GM18505 (cell line): ENCODE measurements around the gene CPA2.
"Not testable (repeated sequence)": the region's sequence is repeated elsewhere in the genome, so short reads cannot be mapped to it uniquely, and the experiment has no call there.

Experiments
- ATAC-seq: cut with Tn5 transposase; IDR thresholded peaks from one replicate; pipeline ENCODE4 v1.9.1; 2021; ENCODE audit not compliant: unreplicated experiment
- POLR2A ChIP-seq: IDR thresholded peaks from 4 replicates; pipeline ENCODE4 v1.6.1; 2011; ENCODE audit warnings: borderline replicate concordance; ENCODE audit not compliant: insufficient read depth, insufficient read length; ENCODE audit errors: extremely low read depth

The CPA2 gene

DNA sequence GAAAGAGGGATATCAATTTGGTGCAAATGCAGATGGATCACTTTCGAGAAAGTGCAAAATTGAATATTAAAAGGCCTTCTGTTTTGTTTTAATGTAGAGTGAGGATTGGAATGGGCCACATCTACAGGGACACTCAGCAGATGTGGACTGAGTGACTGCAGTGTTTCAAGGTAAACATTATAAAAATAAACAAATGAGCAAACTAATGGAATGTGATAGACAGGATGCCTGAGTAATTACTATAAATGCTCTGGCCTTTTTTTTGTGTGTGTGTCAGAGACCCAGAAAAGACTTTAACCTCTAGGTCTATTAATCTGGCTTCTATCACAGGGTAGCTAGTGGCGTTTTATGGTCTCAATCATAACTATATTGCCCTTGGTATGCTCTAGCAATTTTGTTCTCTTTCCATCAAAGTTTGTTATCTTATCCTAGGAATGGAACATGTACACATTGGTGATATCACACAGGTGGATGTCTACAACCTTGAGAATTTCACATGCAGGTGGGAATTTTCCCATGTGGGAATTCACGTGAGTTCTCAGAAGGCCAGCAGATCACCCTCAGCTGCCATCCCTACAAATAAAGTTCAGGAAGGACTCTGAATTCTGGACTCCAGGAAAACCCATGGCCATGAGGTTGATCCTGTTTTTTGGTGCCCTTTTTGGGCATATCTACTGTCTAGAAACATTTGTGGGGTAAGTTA is at the start of gene CPA2:
CPA2 (plus strand) TSS at position 606 of the 703 bp plus-strand sequence; CDS start at position 625, 19 bp downstream.
- ATAC-seq: no peak
- no peak for TF ChIP-seq POLR2A

DNA sequence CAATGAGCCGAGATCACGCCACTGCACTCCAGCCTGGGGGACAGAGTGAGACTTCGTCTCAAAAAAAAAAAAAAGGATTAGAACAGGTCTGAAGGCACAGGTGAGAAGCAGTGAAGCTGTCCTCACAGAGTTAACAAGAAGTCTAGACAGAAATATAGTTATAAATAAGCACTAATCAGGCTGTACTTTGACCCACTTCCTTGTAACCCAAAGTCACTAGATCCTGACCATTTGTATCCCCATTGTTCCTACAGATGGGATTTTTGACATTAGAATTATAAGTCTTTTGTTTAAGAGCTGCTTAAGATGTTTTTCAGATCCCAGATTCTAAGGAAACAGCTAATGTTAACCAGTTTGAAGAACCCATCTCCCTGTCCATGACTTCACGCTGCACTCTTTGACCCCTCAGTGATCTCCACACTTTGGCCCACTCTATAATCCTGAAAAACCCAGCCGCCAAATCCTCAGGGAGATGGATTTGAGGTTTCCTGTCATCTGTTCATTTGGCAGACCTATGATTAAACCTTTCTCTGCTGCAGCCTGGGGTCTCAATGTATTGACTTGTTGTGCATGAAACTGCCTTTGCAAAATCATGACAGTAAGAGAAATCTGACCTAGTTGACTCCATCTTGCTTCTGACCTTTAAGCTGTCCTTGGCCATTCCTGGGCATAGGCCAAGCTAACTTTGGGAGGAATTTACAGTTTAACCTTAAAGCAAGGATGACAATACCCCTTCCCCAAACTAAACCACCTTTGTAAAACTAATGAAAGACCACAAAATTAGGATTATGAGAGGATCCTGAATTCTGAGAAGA is 47.6 kb upstream of the CPA2 start:
- ATAC-seq: no peak
- TF ChIP-seq POLR2A: no peak

DNA sequence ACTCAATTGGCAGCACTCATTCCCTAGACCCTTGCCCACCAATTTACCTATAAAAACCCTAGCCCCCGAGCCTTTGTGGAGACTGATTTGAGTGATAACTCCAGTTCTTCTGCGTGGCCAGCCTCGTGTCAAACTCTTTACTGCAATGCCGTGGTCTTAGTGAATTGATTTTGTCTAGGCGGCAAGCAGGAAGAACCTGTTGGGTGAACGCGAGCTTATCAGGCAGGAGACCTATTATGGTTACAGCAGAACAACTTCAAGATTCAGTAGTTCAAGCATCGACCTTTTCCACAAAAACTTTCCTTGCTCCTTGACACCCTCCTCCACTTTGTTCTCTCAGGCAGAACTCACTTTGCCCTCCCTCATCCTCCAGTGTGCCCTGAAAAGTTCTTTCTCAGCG is 46.8 kb upstream of the CPA2 start:
- ATAC-seq: no peak

DNA sequence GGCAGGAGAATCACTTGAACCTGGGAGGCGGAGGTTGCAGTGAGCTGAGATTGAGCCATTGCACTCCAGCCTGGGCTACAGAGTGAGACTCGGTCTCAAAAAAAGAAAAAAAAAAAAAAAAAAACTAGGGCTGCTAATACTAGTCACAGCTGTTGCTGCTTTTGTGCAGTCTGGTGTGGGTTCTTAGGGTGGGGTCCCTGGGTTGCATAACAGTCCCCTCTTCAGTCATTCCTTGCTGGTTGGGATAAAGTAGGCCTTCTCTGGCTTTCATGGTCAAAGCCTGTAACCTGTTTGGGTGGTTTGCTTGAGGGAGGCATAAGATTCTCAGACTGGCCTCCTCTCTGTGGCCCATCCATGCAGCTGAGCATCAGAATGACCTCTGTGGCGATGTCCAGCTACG is 44.9 kb upstream of the CPA2 start:
- ATAC-seq: no peak
- TF ChIP-seq POLR2A: no peak

More for the DNA sequence above, 46.8 kb upstream of the CPA2 start:
- no peak for TF ChIP-seq POLR2A

DNA sequence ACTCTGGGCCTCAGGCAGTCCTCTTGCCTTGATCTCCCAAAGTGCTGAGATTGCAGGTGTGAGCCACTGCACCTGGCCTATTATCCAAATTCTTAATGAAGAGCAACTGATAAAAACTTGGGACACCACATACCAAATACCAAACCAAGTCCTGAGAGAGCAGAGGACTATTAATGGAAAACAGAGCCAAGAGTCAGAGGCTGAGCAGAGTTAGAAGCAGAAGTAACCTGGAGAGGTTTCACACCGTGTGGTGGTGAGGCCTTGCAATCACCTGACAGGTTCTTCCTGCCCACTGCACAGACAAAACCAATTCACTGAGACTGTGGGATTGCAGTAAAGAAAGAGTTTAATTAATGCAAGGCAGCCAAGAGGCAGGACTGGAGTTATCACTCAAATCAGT is 43.0 kb upstream of the CPA2 start:
- TF ChIP-seq POLR2A: no peak
- ATAC-seq: no peak

DNA sequence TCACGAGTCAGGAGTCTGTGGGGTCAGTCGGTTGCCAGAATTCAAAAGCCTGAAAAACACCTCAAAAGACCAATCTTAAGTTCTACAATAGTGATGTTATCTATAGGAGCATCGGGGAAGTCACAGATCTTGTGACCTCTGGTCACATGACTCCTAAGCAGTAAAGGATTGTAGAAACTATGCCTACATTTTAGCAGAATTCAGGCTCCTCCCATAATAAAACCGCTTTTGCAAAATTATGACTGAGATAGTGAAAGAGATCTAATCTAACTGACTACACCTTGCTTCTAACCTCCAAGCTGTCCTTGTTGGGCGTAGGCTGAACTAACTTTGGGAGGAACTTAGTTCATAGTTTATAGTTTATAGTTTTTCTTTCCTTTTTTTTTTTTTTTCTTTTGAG is 42.5 kb upstream of the CPA2 start:
- no peak for TF ChIP-seq POLR2A
- ATAC-seq: no peak

DNA sequence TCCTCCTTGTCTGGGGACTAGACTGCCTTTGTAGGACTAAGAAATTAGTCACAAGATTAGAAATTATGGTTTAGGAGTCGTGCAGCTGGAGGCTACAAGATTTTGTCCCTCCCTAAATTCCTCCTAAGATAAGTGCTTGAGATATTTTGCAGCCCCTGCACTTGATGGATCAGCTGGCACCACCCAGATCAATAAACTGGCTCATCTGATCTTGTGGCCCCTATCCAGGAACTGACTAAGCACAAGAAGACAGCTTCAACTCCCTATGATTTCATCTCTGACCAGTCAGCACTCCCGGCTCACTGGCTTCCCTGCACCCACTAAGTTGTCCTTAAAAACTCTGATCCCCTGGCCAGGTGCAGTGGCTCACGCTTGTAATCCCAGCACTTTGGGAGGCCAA is 41.7 kb upstream of the CPA2 start:
- ATAC-seq: not testable (repeated sequence)

DNA sequence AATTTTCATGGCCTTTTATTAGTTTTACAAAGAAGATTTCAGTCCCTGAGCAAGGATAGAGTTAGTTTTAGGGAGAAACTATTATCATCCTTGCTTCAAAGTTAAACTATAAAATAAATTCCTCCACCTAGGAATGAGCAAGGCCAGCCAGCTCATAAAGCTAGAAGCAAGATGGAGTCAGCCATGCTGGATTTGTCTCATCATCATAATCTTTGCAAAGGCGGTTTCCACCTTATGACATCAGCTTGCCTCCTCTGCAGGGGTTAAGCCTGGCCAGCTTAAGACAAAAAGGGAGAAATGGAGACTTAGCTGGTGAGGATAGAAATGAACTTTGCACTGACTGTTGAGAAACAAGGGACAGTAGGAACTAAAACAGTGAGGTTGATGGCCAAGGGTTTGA is 40.3 kb upstream of the CPA2 start:
- TF ChIP-seq POLR2A: no peak
- no peak for ATAC-seq

DNA sequence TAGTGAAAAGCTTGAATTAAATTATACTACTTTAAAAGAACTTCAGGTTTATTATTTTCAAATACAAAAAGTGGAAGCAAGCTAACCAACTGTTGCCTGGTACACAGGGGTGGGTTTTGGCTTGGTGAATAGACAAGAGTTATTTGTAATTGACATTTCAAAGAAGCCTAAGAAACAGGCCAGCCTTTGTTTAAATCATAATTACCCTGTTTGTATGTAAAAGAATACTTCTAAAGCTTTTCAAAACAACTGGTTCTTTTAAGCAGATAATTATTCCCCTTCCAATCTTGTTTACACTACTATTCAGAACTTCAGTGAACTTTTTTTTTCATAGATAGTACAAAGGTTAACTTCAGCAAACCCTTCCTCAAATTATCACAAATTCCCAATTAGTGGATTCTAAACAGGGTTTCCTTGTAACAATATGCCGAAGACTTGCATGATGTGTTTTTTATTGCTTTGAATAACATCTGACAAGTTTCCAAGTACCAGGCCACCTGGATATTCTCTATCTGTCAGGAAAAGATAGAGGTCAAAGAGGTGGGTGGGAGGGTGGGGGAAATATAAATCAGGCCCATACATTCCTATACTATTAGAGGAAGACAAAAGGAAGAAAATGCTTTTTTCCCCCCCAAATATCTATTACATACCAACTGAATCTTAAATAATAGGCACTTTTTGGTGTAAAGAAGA is 38.6 kb upstream of the CPA2 start:
- no peak for TF ChIP-seq POLR2A
- ATAC-seq: no peak

DNA sequence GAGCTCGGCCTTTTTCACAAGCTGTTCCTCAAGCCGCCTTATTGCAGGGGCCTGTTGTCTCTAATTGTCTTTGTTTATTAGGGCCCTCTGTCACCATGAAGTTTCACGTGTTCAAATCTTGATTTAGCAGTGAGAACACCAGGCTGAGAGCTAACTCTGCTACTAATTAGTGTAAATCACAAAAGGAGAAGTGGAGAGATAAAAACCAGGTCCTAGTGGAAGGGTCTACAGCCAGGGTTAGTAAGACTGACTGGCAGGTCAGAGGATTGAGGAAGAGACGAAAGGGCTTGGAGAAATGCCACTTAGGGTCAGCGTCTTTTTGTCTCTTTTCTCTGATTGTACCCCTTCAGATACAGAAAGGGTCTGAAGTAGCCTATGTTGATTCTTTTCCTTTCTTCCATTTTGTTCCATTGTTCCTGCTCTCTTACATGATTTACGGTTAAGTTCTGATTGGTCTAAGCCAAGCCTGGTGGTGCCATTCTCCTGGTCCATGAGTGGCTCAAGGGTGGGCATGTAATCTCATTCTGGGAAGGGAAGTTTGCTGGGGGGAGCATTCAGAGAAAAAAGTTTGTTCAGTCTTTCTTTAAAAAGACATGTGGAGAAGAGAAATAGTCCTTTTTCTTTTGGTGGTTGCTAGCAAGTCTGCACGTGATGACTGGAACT is 37.7 kb upstream of the CPA2 start:
- ATAC-seq: no peak
- TF ChIP-seq POLR2A: no peak

DNA sequence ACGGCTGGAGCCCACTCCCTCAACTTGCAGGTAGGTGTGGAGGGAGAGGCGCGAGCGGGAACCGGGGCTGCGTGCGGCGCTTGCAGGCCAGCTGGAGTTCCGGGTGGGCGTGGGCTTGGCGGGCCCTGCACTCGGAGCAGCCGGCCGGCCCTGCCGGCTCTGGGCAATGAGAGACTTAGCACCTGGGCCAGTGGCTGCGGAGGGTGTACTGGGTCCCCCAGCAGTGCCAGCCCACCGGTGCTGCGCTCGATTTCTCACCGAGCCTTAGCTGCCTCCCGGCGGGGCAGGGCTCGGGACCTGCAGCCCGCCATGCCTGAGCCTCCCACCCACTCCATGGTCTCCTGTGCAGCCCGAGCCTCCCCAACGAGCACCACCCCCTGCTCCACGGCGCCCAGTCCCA is 36.7 kb upstream of the CPA2 start:
- ATAC-seq: not testable (repeated sequence)

DNA sequence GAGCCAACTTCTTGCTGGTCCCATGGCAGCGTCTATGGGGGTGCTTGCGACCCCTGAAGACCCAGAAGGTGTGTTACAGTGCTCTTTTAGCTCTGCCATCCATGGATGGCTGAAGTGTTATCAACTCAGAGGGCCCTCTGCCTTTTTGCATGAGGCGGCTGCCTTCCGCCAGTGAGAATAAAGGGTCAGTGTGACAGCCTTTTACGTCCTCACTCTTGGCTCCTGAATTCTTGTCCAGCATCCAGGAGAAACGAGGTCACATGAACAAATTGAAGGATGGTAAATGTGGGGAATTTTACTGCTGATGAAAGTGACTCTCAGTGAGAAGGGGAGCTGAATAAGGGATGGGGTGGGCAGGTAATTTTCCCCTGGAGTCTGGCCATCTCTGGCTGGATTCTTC is 34.9 kb upstream of the CPA2 start:
- ATAC-seq: no peak
- TF ChIP-seq POLR2A: no peak

DNA sequence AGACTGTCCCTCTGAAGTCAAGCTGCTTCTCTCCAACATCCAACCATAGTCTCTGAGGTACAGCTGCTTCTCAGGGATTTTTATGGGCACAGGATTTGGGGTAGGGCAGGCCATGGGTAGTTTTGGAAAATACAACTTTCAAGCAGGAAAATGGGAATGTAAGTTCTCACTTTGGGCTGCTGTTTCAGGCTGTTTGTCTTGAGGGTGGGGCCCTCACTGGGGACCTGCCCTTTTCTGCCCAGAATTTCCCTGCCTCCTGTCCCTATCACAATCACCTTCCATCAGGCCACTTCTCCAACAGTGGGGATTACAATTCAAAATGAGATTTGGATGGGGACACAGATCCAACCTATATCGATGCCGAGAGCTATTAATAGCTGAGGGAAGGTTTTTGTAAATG is 34.5 kb upstream of the CPA2 start:
- no peak for ATAC-seq
- TF ChIP-seq POLR2A: no peak

DNA sequence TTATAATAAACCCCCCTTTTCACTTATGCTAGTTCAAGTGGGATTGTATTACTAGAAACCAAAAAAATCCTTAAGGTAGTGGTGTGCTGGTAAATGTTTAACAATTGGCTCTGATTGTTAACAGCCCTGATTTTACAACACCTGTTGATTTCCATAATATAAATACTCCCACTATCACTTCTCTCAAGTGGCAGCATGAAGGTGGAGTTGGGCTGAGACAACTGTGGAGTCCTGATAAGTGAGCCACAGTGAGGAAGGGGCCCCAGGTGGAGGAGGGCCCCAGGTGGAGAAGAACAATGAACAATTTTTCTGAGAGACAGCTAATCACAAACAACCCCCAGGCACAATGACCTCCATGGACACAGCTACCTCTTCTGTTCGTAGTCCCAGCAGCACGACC is 32.6 kb upstream of the CPA2 start:
- no peak for ATAC-seq

DNA sequence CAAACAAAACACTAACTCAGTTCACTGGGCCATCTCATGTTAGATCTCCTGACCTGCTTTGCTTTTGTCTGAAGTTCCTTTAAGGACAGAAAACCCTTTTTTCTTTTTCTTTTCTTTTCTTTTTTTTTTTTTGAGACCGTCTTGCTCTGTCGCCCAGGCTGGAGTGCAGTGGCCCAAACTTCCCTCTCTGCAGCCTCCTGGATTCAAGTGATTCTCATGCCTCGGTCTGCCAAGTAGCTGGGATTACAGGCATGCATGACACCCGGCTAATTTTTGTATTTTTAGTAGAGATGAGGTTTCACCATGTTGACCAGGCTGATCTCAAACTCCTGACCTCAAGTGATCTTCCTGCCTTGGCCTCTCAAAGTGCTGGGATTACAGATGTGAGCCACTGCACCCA is 30.3 kb upstream of the CPA2 start:
- not testable (repeated sequence) for ATAC-seq

More for the DNA sequence above, 32.6 kb upstream of the CPA2 start:
- TF ChIP-seq POLR2A: no peak
